Keratinocyte (primary cell): ENCODE measurements around the gene SUSD6. TPM values are rescaled to one million over a fixed set of nuclear protein-coding genes. Genes with fewer than 3 reads are reported as not detected.

Experiments used
- DNase-seq: peaks from one replicate; pipeline ENCODE4 v3.0.0-alpha.2; 2011; ENCODE audit warnings: low read depth, missing footprints, low spot score
- FAIRE-seq: peaks from 2 replicates; lab custom pipeline; 2011; peaks lifted over from hg19 to GRCh38; lab: Jason Lieb, UNC
- H2AFZ ChIP-seq: 2 replicates; pipeline ENCODE4 v1.6.0; 2012; ENCODE audit warnings: low read length, control low read depth, inconsistent platforms; ENCODE audit not compliant: control insufficient read depth
- H3K27ac ChIP-seq: 2 replicates; pipeline ENCODE4 v1.5.1; 2011; ENCODE audit warnings: low read length; ENCODE audit not compliant: control insufficient read depth, insufficient read depth
- H3K27me3 ChIP-seq: 3 replicates; pipeline ENCODE4 v1.6.0; 2011; ENCODE audit warnings: low read length; ENCODE audit not compliant: control insufficient read depth, insufficient read depth; ENCODE audit errors: extremely low read depth
- H3K36me3 ChIP-seq, 2 experiments: 2 replicates in 1 of 2; 3 replicates in 1 of 2; pipeline ENCODE4 v1.5.1; 2011; ENCODE audit warnings: low read length in 2 of 2, mild to moderate bottlenecking in 1 of 2; ENCODE audit not compliant: control insufficient read depth in 2 of 2, insufficient read depth in 2 of 2; ENCODE audit errors: extremely low read depth in 1 of 2
- H3K4me1 ChIP-seq: 3 replicates; pipeline ENCODE4 v1.5.1; 2011; ENCODE audit warnings: low read length; ENCODE audit not compliant: control insufficient read depth, insufficient read depth; ENCODE audit errors: extremely low read depth
- H3K4me2 ChIP-seq: 3 replicates; pipeline ENCODE4 v1.6.0; 2011; ENCODE audit warnings: low read depth, low read length; ENCODE audit not compliant: control insufficient read depth, insufficient read depth; ENCODE audit errors: extremely low read depth
- H3K4me3 ChIP-seq, 3 experiments: fragments of 200-600 bp in 1 of 3; sonication (generic) in 1 of 3; 2 replicates in 2 of 3; 3 replicates in 1 of 3; pipeline ENCODE4 v1.5.1; 2011 to 2016; ENCODE audit warnings: low read length in 3 of 3, mild to moderate bottlenecking in 3 of 3, control low read depth in 2 of 3, inconsistent platforms in 1 of 3, low read depth in 1 of 3, mixed read lengths in 1 of 3, mixed run types in 1 of 3, moderate library complexity in 1 of 3; ENCODE audit not compliant: control insufficient read depth in 2 of 3, insufficient read depth in 2 of 3; ENCODE audit errors: extremely low read depth in 1 of 3
- H3K79me2 ChIP-seq: 2 replicates; pipeline ENCODE4 v1.6.0; 2012; ENCODE audit warnings: low read length; ENCODE audit not compliant: control insufficient read depth, insufficient read depth
- H3K9ac ChIP-seq: 3 replicates; pipeline ENCODE4 v1.6.0; 2011; ENCODE audit warnings: low read length; ENCODE audit not compliant: control insufficient read depth, insufficient read depth; ENCODE audit errors: extremely low read depth
- H3K9me1 ChIP-seq: 3 replicates; pipeline ENCODE4 v1.6.0; 2011; ENCODE audit warnings: low read length; ENCODE audit not compliant: control insufficient read depth, insufficient read depth; ENCODE audit errors: extremely low read depth
- H3K9me3 ChIP-seq: 2 replicates; pipeline ENCODE4 v1.5.1; 2012; ENCODE audit warnings: low read depth, low read length; ENCODE audit not compliant: control insufficient read depth
- H4K20me1 ChIP-seq: 3 replicates; pipeline ENCODE4 v1.6.0; 2011; ENCODE audit warnings: low read length; ENCODE audit not compliant: control insufficient read depth, insufficient read depth; ENCODE audit errors: extremely low read depth
- EZH2 ChIP-seq: IDR thresholded peaks from one replicate; pipeline ENCODE4 v1.6.1; 2012; ENCODE audit warnings: inconsistent platforms, mild to moderate bottlenecking, low read length, moderate library complexity
- dilution Hi-C: fragments of 300-500 bp; cut with MboI; formaldehyde crosslinking; loops from one replicate; pipeline ENCODE4 v1.7.0; 2020; ENCODE audit warnings: low sequenced_read_pairs; ENCODE audit not compliant: extremely low pct_ligation_motif_present
- polyA plus RNA-seq, 5 experiments: library from polyadenylated mRNA; depleted of rRNA in 3 of 5; stranded (reverse) in 3 of 5; stranded (forward) in 1 of 5; unstranded in 1 of 5; fragments of >200 nt; gene quantifications; 1 replicate in 1 of 5; 2 replicates in 3 of 5; 3 replicates in 1 of 5; pipeline versions ENCODE4 v1.2.1 to v1.2.3, GENCODE V29; 2011 to 2012; ENCODE audit warnings: missing spikeins in 2 of 5, low read depth in 1 of 5, low replicate concordance in 1 of 5
- TF ChIP-seq, protein P1 (sequence below), 3 experiments: IDR thresholded peaks in 1 of 3; conservative IDR thresholded peaks in 1 of 3; optimal IDR thresholded peaks in 1 of 3; 2 replicates in 2 of 3; 3 replicates in 1 of 3; pipeline versions ENCODE3 to v1.5.1; 2011; ENCODE audit warnings: low read length in 3 of 3, mild to moderate bottlenecking in 3 of 3, moderate library complexity in 2 of 3, control low read depth in 1 of 3, inconsistent platforms in 1 of 3; ENCODE audit not compliant: insufficient read depth in 2 of 3; ENCODE audit errors: extremely low read depth in 1 of 3

Gene SUSD6
- polyA plus RNA-seq, 1 donor (not counting 4 experiments of a cell fraction or from before 2014, with no cell fraction given): 10.5 TPM

DNA sequence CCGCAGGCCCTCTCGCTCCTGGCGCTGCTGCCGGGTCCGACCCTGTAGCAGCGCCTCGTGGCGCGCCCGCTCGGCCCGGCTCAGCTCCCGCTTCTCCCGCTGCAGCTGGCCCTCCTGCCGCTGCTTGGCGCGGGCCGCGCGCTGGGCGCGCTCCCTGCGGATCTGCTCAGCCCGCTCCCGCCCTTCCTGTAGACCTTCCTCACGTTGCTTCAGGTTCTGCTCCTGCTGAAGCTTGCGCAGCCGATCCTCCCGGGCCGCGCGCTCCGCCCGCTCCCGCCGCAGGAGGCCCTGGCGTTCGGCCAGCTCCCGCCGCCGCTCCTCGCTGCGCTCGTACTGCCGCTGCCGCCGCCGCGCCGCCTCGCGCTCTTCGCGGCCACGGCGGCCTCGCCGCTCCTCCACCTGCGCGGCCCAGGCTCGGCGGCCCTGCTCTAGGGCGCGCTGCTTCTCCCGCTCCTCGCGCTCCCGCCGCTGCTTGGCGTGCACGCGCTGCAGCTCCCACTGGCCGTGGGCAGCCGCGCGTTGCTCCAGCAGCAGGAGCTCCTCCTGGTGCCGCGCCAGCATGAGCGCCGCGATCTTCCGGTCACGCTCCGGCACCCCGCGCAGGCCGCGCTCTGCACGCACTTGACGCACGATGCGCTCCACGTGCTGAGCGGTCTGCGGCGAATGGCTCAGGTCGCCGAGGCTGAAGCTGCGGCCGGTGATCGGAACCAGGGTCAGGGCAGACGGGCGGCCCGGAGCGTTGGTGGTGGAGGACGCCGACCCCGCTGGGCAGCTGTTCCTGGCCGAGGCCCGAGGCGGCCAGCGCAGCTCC, 39.2 kb upstream of the SUSD6 start:
- Histone ChIP-seq H3K79me2 (no peaks in the 10 kb centered on the region), H4K20me1 (no peaks in the 10 kb centered on the region), H2AFZ (no peak overlapping the region), H3K9me1 (no peaks in the 10 kb centered on the region), H3K27ac (no peak overlapping the region), H3K9ac (no peak overlapping the region), H3K9me3 (no peaks in the 10 kb centered on the region), H3K4me1 (peaks cover 8% of the 10 kb centered on the region), H3K4me2 (peak overlapping the region; percentile 71), H3K36me3 (no peaks in the 10 kb centered on the region), H3K4me3 (peak overlapping the region in 2 of 3 experiments; percentile 22 to 46), H3K27me3 (peaks cover 78% of the 10 kb centered on the region)
- FAIRE-seq (no peak), DNase-seq (no peak)
- dilution Hi-C loops: no loop called here
- TF ChIP-seq, protein P1, sequence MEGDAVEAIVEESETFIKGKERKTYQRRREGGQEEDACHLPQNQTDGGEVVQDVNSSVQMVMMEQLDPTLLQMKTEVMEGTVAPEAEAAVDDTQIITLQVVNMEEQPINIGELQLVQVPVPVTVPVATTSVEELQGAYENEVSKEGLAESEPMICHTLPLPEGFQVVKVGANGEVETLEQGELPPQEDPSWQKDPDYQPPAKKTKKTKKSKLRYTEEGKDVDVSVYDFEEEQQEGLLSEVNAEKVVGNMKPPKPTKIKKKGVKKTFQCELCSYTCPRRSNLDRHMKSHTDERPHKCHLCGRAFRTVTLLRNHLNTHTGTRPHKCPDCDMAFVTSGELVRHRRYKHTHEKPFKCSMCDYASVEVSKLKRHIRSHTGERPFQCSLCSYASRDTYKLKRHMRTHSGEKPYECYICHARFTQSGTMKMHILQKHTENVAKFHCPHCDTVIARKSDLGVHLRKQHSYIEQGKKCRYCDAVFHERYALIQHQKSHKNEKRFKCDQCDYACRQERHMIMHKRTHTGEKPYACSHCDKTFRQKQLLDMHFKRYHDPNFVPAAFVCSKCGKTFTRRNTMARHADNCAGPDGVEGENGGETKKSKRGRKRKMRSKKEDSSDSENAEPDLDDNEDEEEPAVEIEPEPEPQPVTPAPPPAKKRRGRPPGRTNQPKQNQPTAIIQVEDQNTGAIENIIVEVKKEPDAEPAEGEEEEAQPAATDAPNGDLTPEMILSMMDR (optimal IDR thresholded peaks at IDR 0.05 in 1 of 3, IDR thresholded peaks at IDR 0.05 in 1 of 3, conservative IDR thresholded peaks at IDR 0.05 in 1 of 3; ENCODE audit: extremely low read depth in 1 of 3, insufficient read depth in 2 of 3, low read length in 3 of 3): no peak
- peak; percentile 66 for TF ChIP-seq EZH2

DNA sequence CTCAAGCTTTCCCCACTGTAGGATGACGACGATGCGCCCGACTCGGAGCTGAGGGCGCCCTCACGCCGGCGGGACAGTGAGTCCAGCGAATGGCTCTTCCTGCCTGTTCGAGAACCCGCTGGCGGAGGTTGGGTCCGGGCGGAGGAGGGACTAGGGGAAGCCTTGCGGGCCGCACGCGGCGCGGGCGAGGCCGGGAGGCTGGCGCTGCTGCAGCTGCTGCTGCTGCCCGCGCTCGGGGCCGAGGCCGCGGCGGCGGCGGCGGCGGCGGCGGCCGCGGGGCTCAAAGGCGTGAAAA, 38.6 kb upstream of the SUSD6 start:
- Histone ChIP-seq H3K4me3 (no peak overlapping the region), H3K4me2 (no peak overlapping the region), H3K79me2 (no peaks in the 10 kb centered on the region), H3K27me3 (peaks cover 75% of the 10 kb centered on the region), H3K9me1 (no peaks in the 10 kb centered on the region), H3K27ac (no peak overlapping the region), H3K36me3 (no peaks in the 10 kb centered on the region), H3K4me1 (peaks cover 8% of the 10 kb centered on the region), H3K9ac (no peak overlapping the region), H2AFZ (no peak overlapping the region), H4K20me1 (no peaks in the 10 kb centered on the region), H3K9me3 (no peaks in the 10 kb centered on the region)
- DNase-seq (no peak), FAIRE-seq (no peak)
- dilution Hi-C loops: no loop called here
- TF ChIP-seq, protein P1 (optimal IDR thresholded peaks at IDR 0.05 in 1 of 3, IDR thresholded peaks at IDR 0.05 in 1 of 3, conservative IDR thresholded peaks at IDR 0.05 in 1 of 3; ENCODE audit: extremely low read depth in 1 of 3, insufficient read depth in 2 of 3, low read length in 3 of 3): no peak
- TF ChIP-seq EZH2: no peak
